Measurements from ENCODE around the gene NCAM1. TPM values are rescaled to one million over a fixed set of nuclear protein-coding genes. Genes with fewer than 3 reads are reported as not detected.

The NCAM1 gene
- total and polyA plus RNA-seq, 2 donors from 2014 or later, result 1.7 to 3.0 TPM

DNA sequence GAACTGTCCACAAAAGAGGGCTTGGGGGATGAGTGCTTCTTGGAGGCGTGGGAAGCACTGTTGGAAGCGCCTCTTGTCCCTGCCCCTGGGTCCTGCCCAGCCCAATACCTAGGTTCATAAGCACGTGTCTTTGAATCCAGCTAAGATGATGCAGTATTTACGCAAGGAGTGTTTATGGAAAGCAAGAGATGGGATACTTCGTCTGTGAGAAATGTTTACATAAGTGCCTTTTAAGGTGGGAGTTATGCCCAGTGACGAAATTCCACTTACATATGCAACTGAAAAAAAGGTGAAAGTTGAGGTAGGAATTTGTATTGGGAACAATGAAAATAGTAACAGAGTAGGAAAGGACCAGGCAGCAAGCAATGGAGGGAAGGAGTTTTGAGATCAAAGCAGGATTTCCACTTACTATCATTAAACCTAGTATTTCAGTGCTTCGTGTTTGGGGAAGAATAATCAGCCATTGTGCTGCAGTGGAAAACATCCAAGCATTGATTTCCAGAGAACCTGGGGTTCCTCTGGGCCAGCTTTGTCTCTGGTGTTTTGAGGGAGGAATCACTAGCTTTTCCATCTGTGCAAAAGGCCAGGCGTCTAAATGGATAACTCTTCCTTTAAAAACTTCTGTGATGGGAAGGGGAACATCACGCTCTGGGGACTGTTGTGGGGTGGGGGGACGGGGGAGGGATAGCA, 237.9 kb downstream of the NCAM1 start:
- intact Hi-C loops (cut with DNase I), result no loop called here
- no peak for TF ChIP-seq CTCF (IDR thresholded peaks at IDR 0.05; ENCODE audit: borderline replicate concordance, extremely low read depth, insufficient read depth)
- no peak overlapping the region for H3K4me3 ChIP-seq (ENCODE audit: low read length in 3 of 3)
- DNase-seq, result no peak
- H3K9me3 ChIP-seq (ENCODE audit: control insufficient read depth in 2 of 3, insufficient read depth in 1 of 3, low read length in 3 of 3), result no peaks in the 10 kb centered on the region
- no peaks in the 10 kb centered on the region for H3K36me3 ChIP-seq (ENCODE audit: control insufficient read depth in 2 of 3, insufficient read depth in 3 of 3, low read length in 3 of 3)
- no peak overlapping the region for H3K27ac ChIP-seq (ENCODE audit: low read depth in 2 of 2, low read length in 2 of 2)
- H3K27me3 ChIP-seq (ENCODE audit: control insufficient read depth, insufficient read depth, low read length), result no peaks in the 10 kb centered on the region
- no peaks in the 10 kb centered on the region for H3K4me1 ChIP-seq (ENCODE audit: control insufficient read depth in 2 of 3, insufficient read depth in 2 of 3, low read depth in 1 of 3, low read length in 3 of 3)
- no peak overlapping the region for H3K9ac ChIP-seq (ENCODE audit: low read length in 3 of 3)
- FAIRE-seq, result no peak

- Histone ChIP-seq H3K27me3 (ENCODE audit: control insufficient read depth, insufficient read depth, low read length) (no peaks in the 10 kb centered on the region), H3K4me1 (ENCODE audit: control insufficient read depth in 2 of 3, insufficient read depth in 2 of 3, low read depth in 1 of 3, low read length in 3 of 3) (no peaks in the 10 kb centered on the region), H3K9ac (ENCODE audit: low read length in 3 of 3) (no peak overlapping the region), H3K36me3 (ENCODE audit: control insufficient read depth in 2 of 3, insufficient read depth in 3 of 3, low read length in 3 of 3) (no peaks in the 10 kb centered on the region), H3K4me3 (ENCODE audit: low read length in 3 of 3) (no peak overlapping the region), H3K27ac (ENCODE audit: low read depth in 2 of 2, low read length in 2 of 2) (no peak overlapping the region), H3K9me3 (ENCODE audit: control insufficient read depth in 2 of 3, insufficient read depth in 1 of 3, low read length in 3 of 3) (no peaks in the 10 kb centered on the region)
- TF ChIP-seq CTCF (IDR thresholded peaks at IDR 0.05; ENCODE audit: borderline replicate concordance, extremely low read depth, insufficient read depth), result no peak
- intact Hi-C loops (cut with DNase I), result no loop called here
- FAIRE-seq (no peak), DNase-seq (peak in 2 of 5 donors; percentile 62 to 87)
These were observed 238.6 kb downstream of the NCAM1 start for GRCh38 chr11:113199866-113200265.

DNA sequence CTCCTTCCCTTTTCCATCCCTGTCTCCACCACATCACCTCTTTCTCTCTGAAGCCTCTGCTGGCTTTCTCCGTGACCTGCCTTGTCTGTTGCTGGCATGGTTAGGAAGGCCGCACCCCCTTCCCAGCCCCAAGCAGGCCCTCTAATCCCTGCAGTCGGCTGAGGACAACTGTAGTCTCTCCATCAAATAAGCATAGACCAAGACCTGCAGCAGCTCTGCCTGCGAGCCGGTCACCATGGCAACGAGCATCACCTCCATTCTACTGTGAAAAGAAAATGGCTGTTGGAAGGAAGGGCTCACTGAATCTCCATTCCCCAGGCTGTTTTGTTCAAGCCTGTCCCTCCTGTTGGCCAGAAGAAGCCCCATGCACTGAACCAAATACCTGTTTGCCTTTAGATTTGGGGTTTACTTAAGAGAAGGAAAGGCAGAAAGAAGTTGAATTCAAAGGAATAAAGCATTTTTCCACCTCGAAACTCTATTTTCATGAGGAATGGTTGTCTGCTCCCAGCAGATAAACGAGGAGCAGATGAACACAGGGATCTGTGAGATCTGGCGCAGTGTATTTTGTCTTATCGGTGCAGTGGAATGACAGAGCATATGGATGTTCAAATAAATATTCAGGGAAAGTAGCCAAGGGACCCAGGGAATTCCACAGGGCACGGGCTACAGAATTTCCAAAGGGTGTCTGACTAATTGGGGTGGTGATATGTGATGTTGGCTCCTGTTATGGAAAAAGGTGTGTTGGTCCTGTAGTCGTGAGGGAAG, 240.0 kb downstream of the NCAM1 start:
- Histone ChIP-seq H3K27me3 (ENCODE audit: control insufficient read depth, insufficient read depth, low read length) (no peaks in the 10 kb centered on the region), H3K9ac (ENCODE audit: low read length in 3 of 3) (no peak overlapping the region), H3K4me1 (ENCODE audit: control insufficient read depth in 2 of 3, insufficient read depth in 2 of 3, low read depth in 1 of 3, low read length in 3 of 3) (no peaks in the 10 kb centered on the region), H3K27ac (ENCODE audit: low read depth in 2 of 2, low read length in 2 of 2) (no peak overlapping the region), H3K9me3 (ENCODE audit: control insufficient read depth in 2 of 3, insufficient read depth in 1 of 3, low read length in 3 of 3) (no peaks in the 10 kb centered on the region), H3K4me3 (ENCODE audit: low read length in 3 of 3) (no peak overlapping the region), H3K36me3 (ENCODE audit: control insufficient read depth in 2 of 3, insufficient read depth in 3 of 3, low read length in 3 of 3) (no peaks in the 10 kb centered on the region)
- FAIRE-seq (no peak), DNase-seq (no peak)
- TF ChIP-seq CTCF (IDR thresholded peaks at IDR 0.05; ENCODE audit: borderline replicate concordance, extremely low read depth, insufficient read depth), result no peak
- intact Hi-C loops (cut with DNase I), result no loop called here
